Embryonic facial prominence (tissue), 1 donor: ENCODE measurements around the gene SCP2.
"Not testable (repeated sequence)": the region's sequence is repeated elsewhere in the genome, so short reads cannot be mapped to it uniquely, and the experiment has no call there.

Experiments used
- DNase-seq: peaks from one replicate; pipeline ENCODE4 v3.0.0-alpha.2; 2016; ENCODE audit errors: extremely low spot score

Gene SCP2

GRCh38 chr1:52973841-52974240, 46.8 kb downstream of the SCP2 start:
- no peak for DNase-seq

GRCh38 chr1:52976183-52977035, 49.3 kb downstream of the SCP2 start:
- no peak for DNase-seq

GRCh38 chr1:52978045-52978444, 51.0 kb downstream of the SCP2 start:
- DNase-seq = no peak

GRCh38 chr1:52992733-52993132, 65.7 kb downstream of the SCP2 start:
- DNase-seq = not testable (repeated sequence)

GRCh38 chr1:52994656-52995055, 67.6 kb downstream of the SCP2 start:
- no peak for DNase-seq

- no peak for DNase-seq
Observed at GRCh38 chr1:52996653-52997052, 69.6 kb downstream of the SCP2 start.

- DNase-seq = no peak
Observed at GRCh38 chr1:53001128-53001527, 74.1 kb downstream of the SCP2 start.

GRCh38 chr1:53006612-53007011, 79.5 kb downstream of the SCP2 start:
- DNase-seq = not testable (repeated sequence)

GRCh38 chr1:53010247-53010646, 83.2 kb downstream of the SCP2 start:
- DNase-seq = not testable (repeated sequence)

- no peak for DNase-seq
Observed at GRCh38 chr1:53011175-53011574, 84.1 kb downstream of the SCP2 start.

- peak; percentile 46 for DNase-seq
Observed at GRCh38 chr1:53014791-53015507, 87.9 kb downstream of the SCP2 start.

- no peak for DNase-seq
Observed at GRCh38 chr1:53015508-53015860, 88.4 kb downstream of the SCP2 start.

GRCh38 chr1:53016705-53017104, 89.6 kb downstream of the SCP2 start:
- no peak for DNase-seq

GRCh38 chr1:53020588-53020987, 93.5 kb downstream of the SCP2 start:
- DNase-seq = no peak

GRCh38 chr1:53022179-53022578, 95.1 kb downstream of the SCP2 start:
- no peak for DNase-seq

GRCh38 chr1:53023546-53023945, 96.5 kb downstream of the SCP2 start:
- no peak for DNase-seq

GRCh38 chr1:53024117-53024516, 97.0 kb downstream of the SCP2 start:
- DNase-seq = no peak

GRCh38 chr1:53025034-53025768, 98.1 kb downstream of the SCP2 start:
- DNase-seq = no peak

GRCh38 chr1:53025769-53026112, 98.7 kb downstream of the SCP2 start:
- no peak for DNase-seq

GRCh38 chr1:53026254-53026653, 99.2 kb downstream of the SCP2 start:
- no peak for DNase-seq

GRCh38 chr1:53031732-53032131, 104.7 kb downstream of the SCP2 start:
- no peak for DNase-seq

GRCh38 chr1:53037159-53037558, 110.1 kb downstream of the SCP2 start:
- DNase-seq = no peak

GRCh38 chr1:53038566-53038965, 111.5 kb downstream of the SCP2 start:
- DNase-seq = no peak
